Colonic mucosa (tissue), 4 donors: ENCODE data around the gene ACAP2. TPM values are rescaled to one million over a fixed set of nuclear protein-coding genes. Genes with fewer than 3 reads are reported as not detected.

Source experiments
- DNase-seq: peaks from one replicate; pipeline ENCODE4 v3.0.0-alpha.2; 2020
- H3K27ac ChIP-seq: fragments of 200-600 bp; one replicate; pipeline ENCODE4 v1.8.0; 2021
- H3K27me3 ChIP-seq: fragments of 200-600 bp; one replicate; pipeline ENCODE4 v1.8.0; 2021
- H3K36me3 ChIP-seq: fragments of 200-600 bp; one replicate; pipeline ENCODE4 v1.8.0; 2021
- H3K4me1 ChIP-seq: fragments of 200-600 bp; one replicate; pipeline ENCODE4 v1.8.0; 2021; ENCODE audit warnings: mild to moderate bottlenecking
- H3K4me3 ChIP-seq: fragments of 200-600 bp; one replicate; pipeline ENCODE4 v1.8.0; 2021
- H3K9ac ChIP-seq, 2 donors: one replicate each; pipeline ENCODE4 v1.7.0; 2013; ENCODE audit warnings: control low read depth in 2 of 2, low read depth in 2 of 2, low read length in 2 of 2
- H3K9me3 ChIP-seq: fragments of 200-600 bp; one replicate; pipeline ENCODE4 v1.8.0; 2021
- CTCF ChIP-seq: fragments of 200-600 bp; IDR thresholded peaks from one replicate; pipeline ENCODE4 v1.8.0; 2022; ENCODE audit warnings: antibody characterized with exemption, mild to moderate bottlenecking
- intact Hi-C: fragments of 100-400 bp; cut with DNase I; formaldehyde crosslinking; loops from one replicate; pipeline ENCODE4 v1.14.1; 2022
- total RNA-seq, 2 donors: library from RNA; stranded (reverse); fragmentation: NEBNext Ultra II Directional in 1 of 2; extraction: Animal tissue kit (Norgen Biotek cat#: 25700) in 1 of 2; gene quantifications; one replicate each; pipeline ENCODE4 v1.2.1, GENCODE V29; 2021
- donor health status: healthy.
- donor health status: DM: no; HTN: no; CAD: no.
- donor health status: DM: no; HTN: no; CAD: no.

Gene ACAP2
- total RNA-seq, 2 donors from 2014 or later, result 48.8 to 62.4 TPM

- Histone ChIP-seq H3K27ac (no peak overlapping the region), H3K4me3 (no peak overlapping the region), H3K9me3 (no peaks in the 10 kb centered on the region), H3K9ac (no peak overlapping the region), H3K36me3 (no peaks in the 10 kb centered on the region), H3K4me1 (no peaks in the 10 kb centered on the region), H3K27me3 (no peaks in the 10 kb centered on the region)
- DNase-seq, result no peak
- intact Hi-C loops, result no loop called here
- no peak for TF ChIP-seq CTCF
These were observed 196.2 kb downstream of the ACAP2 start for GRCh38 chr3:195246581-195246995.

- Histone ChIP-seq H3K36me3 (no peaks in the 10 kb centered on the region), H3K4me3 (no peak overlapping the region), H3K9ac (no peak overlapping the region), H3K27ac (no peak overlapping the region), H3K9me3 (no peaks in the 10 kb centered on the region), H3K4me1 (no peaks in the 10 kb centered on the region), H3K27me3 (no peaks in the 10 kb centered on the region)
- intact Hi-C loops, result no loop called here
- no peak for DNase-seq
- no peak for TF ChIP-seq CTCF
These were observed 197.3 kb downstream of the ACAP2 start for GRCh38 chr3:195245531-195245951.

GRCh38 chr3:195241592-195242355 is 201.0 kb downstream of the ACAP2 start:
- H3K4me3 ChIP-seq, result no peak overlapping the region
- no peak for DNase-seq

GRCh38 chr3:195240939-195241338 is 201.9 kb downstream of the ACAP2 start:
- Histone ChIP-seq H3K4me1 (no peaks in the 10 kb centered on the region), H3K4me3 (no peak overlapping the region), H3K27me3 (no peaks in the 10 kb centered on the region), H3K36me3 (no peaks in the 10 kb centered on the region), H3K9me3 (no peaks in the 10 kb centered on the region), H3K9ac (no peak overlapping the region), H3K27ac (no peak overlapping the region)
- DNase-seq, result peak; percentile 51
- intact Hi-C loops, result no loop called here
- TF ChIP-seq CTCF, result no peak

More at GRCh38 chr3:195241592-195242355, 201.0 kb downstream of the ACAP2 start:
- H3K4me1 ChIP-seq, result no peaks in the 10 kb centered on the region
- H3K9me3 ChIP-seq, result no peaks in the 10 kb centered on the region
- no peaks in the 10 kb centered on the region for H3K27me3 ChIP-seq
- intact Hi-C loops, result no loop called here
- H3K27ac ChIP-seq, result no peak overlapping the region
- H3K36me3 ChIP-seq, result no peaks in the 10 kb centered on the region
- no peak overlapping the region for H3K9ac ChIP-seq
- no peak for TF ChIP-seq CTCF

- no peaks in the 10 kb centered on the region for H3K4me1 ChIP-seq
- H3K27me3 ChIP-seq, result no peaks in the 10 kb centered on the region
- no peaks in the 10 kb centered on the region for H3K9me3 ChIP-seq
- H3K9ac ChIP-seq, result no peak overlapping the region
- no peak for TF ChIP-seq CTCF
- no peak overlapping the region for H3K4me3 ChIP-seq
- no peak overlapping the region for H3K27ac ChIP-seq
- H3K36me3 ChIP-seq, result no peaks in the 10 kb centered on the region
- DNase-seq, result peak; percentile 18
- intact Hi-C loops, result no loop called here
These were observed 202.6 kb downstream of the ACAP2 start for GRCh38 chr3:195240171-195240701.
